Ascending aorta (tissue), 2 donors: ENCODE results near the gene KLHL12. TPM values are rescaled to one million over a fixed set of nuclear protein-coding genes. Genes with fewer than 3 reads are reported as not detected.

ENCODE experiments used
- DNase-seq, 2 donors: peaks; one replicate each; pipeline ENCODE4 v3.0.0-alpha.2; 2019; ENCODE audit warnings: low spot score in 2 of 2
- H3K27ac ChIP-seq, 2 donors: fragments of 200-600 bp; sonication (generic); one replicate each; pipeline ENCODE4 v1.5.1; 2016 to 2017; ENCODE audit warnings: mild to moderate bottlenecking in 1 of 2
- H3K27me3 ChIP-seq: fragments of 200-600 bp; sonication (generic); one replicate; pipeline ENCODE4 v1.5.1; 2017
- H3K36me3 ChIP-seq, 2 donors: fragments of 200-600 bp; sonication (generic); one replicate each; pipeline ENCODE4 v1.5.1; 2016
- H3K4me1 ChIP-seq, 2 donors: fragments of 200-600 bp; sonication (generic); one replicate each; pipeline ENCODE4 v1.5.1; 2016 to 2017; ENCODE audit warnings: mild to moderate bottlenecking in 1 of 2
- H3K4me3 ChIP-seq, 2 donors: fragments of 200-600 bp; sonication (generic); one replicate each; pipeline ENCODE4 v1.5.1; 2016 to 2017; ENCODE audit warnings: mild to moderate bottlenecking in 1 of 2
- H3K9me3 ChIP-seq, 2 donors: fragments of 200-600 bp; sonication (generic); one replicate each; pipeline ENCODE4 v1.5.1; 2016
- intact Hi-C: fragments of 100-400 bp; cut with DNase I; formaldehyde crosslinking; loops from one replicate; pipeline ENCODE4 v1.15.1; 2023
- total RNA-seq: library from RNA; depleted of rRNA; stranded (reverse); fragments of >200 nt; gene quantifications from one replicate; pipeline ENCODE4 v1.1.0, GENCODE V29; 2016
- TF ChIP-seq, protein P1 (sequence below), 3 experiments: fragments of 200-600 bp in 2 of 3; fragments of 450-650 bp in 1 of 3; sonication (generic) in 2 of 3; IDR thresholded peaks; one replicate each; pipeline ENCODE4 v1.5.1; 2016 to 2019; ENCODE audit warnings: antibody characterized with exemption in 3 of 3, mild to moderate bottlenecking in 1 of 3, moderate library complexity in 1 of 3

KLHL12 gene
- total RNA-seq, 1 donor from 2014 or later = 17.8 TPM

DNA sequence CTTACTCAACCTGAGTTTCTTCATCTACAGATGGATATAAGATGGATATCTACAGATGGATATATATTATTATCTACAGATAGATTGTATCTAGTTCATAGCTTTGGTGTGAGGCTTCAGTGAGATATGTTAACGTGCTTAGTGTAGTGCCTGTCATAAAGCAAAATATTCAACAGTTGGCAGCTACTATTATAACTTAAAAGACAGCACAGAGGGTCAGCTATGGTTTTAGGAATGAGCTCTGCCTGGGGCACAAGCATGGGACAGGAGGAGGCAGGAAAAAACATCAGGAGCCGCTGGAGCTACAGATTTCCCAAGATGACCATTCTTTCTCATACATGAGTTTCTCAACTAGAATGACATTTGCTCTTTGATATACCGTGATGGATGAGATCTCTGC is 41.3 kb upstream of the KLHL12 start:
- Histone ChIP-seq H3K36me3 (peaks cover 3 to 14% of the 10 kb centered on the region in 2 donors), H3K4me1 (peaks cover 4 to 19% of the 10 kb centered on the region in 2 donors), H3K9me3 (no peaks in the 10 kb centered on the region), H3K27ac (peak overlapping the region; percentile 94 to 99), H3K4me3 (peak overlapping the region in 1 of 2 donors; percentile 99), H3K27me3 (no peaks in the 10 kb centered on the region)
- DNase-seq = no peak
- intact Hi-C loops = loop anchor here (5.0 kb wide), 1 partner anchor 106 kb away; no protein-coding TSS in a partner anchor
- TF ChIP-seq, protein P1, sequence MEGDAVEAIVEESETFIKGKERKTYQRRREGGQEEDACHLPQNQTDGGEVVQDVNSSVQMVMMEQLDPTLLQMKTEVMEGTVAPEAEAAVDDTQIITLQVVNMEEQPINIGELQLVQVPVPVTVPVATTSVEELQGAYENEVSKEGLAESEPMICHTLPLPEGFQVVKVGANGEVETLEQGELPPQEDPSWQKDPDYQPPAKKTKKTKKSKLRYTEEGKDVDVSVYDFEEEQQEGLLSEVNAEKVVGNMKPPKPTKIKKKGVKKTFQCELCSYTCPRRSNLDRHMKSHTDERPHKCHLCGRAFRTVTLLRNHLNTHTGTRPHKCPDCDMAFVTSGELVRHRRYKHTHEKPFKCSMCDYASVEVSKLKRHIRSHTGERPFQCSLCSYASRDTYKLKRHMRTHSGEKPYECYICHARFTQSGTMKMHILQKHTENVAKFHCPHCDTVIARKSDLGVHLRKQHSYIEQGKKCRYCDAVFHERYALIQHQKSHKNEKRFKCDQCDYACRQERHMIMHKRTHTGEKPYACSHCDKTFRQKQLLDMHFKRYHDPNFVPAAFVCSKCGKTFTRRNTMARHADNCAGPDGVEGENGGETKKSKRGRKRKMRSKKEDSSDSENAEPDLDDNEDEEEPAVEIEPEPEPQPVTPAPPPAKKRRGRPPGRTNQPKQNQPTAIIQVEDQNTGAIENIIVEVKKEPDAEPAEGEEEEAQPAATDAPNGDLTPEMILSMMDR (IDR thresholded peaks at IDR 0.05) = no peak

DNA sequence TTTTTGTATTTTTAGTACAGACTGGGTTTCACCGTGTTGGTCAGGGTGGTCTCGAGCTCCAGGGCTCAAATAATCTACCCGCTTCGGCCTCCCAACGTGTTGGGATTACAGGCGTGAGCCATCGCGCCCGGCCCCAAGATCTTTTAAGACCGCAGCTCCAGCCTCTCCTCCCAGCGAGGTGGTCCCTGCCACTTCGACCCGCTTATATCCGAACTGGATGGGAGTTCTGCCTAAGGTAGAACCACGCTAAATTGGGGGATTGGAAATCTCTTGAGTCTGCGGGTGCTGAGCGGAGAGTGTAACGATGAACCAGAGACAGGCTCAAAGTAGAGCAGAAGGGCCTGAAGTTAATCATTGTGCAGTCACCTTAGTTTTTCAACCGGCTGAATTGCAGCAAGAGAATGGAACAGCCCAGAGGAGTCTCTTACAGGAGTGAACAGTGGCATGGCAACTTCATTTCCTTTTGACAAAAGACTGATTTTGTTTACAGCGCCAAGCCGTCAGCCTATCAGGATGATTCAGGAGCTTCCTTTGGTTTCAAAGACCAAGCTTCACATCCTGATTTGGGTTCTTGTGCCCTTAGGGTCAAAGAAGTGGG is 40.7 kb upstream of the KLHL12 start:
- intact Hi-C loops = loop anchor here (1.0 to 5.0 kb wide), 5 partner anchors 9 to 157 kb away; partner anchors contain the start of genes ADIPOR1, KLHL12, PCAT6 and TMEM183A
- peak overlapping the region; percentile 88 to 99 for H3K4me3 ChIP-seq
- no peaks in the 10 kb centered on the region for H3K27me3 ChIP-seq
- H3K4me1 ChIP-seq = peaks cover 4 to 19% of the 10 kb centered on the region in 2 donors
- H3K9me3 ChIP-seq = no peaks in the 10 kb centered on the region
- peak overlapping the region; percentile 94 to 99 for H3K27ac ChIP-seq
- DNase-seq = no peak
- peaks cover 8 to 19% of the 10 kb centered on the region in 2 donors for H3K36me3 ChIP-seq
- TF ChIP-seq, protein P1 (IDR thresholded peaks at IDR 0.05) = no peak

DNA sequence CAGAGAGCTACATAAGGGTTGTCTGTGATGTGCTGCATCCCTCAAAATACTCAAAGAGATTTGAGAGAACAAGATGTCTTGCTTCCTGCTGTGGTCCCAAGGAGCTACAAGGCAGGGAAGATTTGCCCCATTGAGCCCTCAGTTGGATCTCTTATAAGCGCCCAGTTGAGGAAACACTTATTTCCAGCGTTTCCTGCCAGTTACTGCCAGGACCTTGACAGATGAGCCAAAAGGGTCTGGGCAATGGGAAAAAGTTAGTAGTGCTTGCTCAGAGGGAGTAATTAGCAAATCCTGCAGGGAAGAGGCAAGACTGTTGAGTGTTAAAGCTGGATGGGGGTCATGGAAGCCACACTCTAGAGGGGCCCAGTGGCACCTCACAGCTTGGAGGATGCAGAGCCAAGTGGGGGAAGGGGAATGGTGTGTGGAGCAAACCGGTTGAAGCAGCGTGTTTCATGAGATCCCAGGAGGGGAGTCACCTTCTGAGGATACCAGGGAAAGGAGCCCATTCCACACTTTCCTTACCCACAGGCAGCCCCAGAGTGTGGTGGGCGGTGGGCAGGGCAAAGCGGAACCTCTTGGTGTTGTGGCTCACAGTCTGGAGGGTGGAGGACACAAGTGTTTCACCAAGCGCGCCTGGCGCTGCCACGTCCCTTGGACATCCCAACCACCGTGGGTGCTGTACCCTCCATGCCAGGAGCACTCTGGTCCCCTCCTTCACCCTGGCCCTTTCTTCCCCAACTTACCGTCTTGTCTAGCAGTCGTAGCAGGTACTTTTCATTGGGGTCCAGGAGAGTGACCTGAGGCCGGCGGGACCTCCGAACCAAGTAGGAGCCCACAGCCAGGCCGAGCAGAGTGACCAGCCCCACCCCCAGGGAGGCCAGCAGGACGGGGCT is 39.2 kb upstream of the KLHL12 start:
- peaks cover 4 to 19% of the 10 kb centered on the region in 2 donors for H3K4me1 ChIP-seq
- DNase-seq = peak in 1 of 2 donors; percentile 73
- H3K36me3 ChIP-seq = peaks cover 13 to 34% of the 10 kb centered on the region in 2 donors
- no peaks in the 10 kb centered on the region for H3K27me3 ChIP-seq
- H3K9me3 ChIP-seq = no peaks in the 10 kb centered on the region
- peak overlapping the region; percentile 94 to 99 for H3K27ac ChIP-seq
- TF ChIP-seq, protein P1 (IDR thresholded peaks at IDR 0.05) = no peak
- H3K4me3 ChIP-seq = peak overlapping the region; percentile 88 to 99
- intact Hi-C loops = loop anchor here (2.0 to 5.0 kb wide), 3 partner anchors 41 to 155 kb away; partner anchors contain the start of genes PCAT6 and TMEM183A

DNA sequence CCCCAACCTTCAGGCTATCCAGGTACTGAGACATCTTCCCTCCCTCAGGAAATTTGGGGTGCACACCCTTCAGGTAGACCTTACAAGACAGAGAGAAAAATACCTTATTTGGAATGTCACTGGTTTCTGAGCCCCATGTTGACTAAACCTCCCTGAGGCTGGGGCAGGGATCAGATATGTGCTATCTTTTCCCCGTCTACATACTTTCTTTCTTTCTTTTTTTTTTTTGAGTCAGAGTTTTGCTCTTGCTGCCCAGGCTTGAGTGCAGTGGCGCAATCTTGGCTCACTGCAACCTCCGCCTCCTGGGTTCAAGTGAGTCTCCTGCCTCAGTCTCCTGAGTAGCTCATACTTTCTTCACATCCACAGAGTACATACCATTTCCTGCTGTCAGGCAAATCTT is 38.4 kb upstream of the KLHL12 start:
- TF ChIP-seq, protein P1 (IDR thresholded peaks at IDR 0.05) = no peak
- DNase-seq = no peak
- Histone ChIP-seq H3K4me3 (no peak overlapping the region), H3K27ac (peak overlapping the region in 1 of 2 donors; percentile 32), H3K27me3 (no peaks in the 10 kb centered on the region), H3K4me1 (peaks cover 4 to 19% of the 10 kb centered on the region in 2 donors), H3K36me3 (peaks cover 13 to 34% of the 10 kb centered on the region in 2 donors), H3K9me3 (no peaks in the 10 kb centered on the region)
- intact Hi-C loops = loop anchor here (5.0 kb wide), 1 partner anchor 103 kb away; no protein-coding TSS in a partner anchor

DNA sequence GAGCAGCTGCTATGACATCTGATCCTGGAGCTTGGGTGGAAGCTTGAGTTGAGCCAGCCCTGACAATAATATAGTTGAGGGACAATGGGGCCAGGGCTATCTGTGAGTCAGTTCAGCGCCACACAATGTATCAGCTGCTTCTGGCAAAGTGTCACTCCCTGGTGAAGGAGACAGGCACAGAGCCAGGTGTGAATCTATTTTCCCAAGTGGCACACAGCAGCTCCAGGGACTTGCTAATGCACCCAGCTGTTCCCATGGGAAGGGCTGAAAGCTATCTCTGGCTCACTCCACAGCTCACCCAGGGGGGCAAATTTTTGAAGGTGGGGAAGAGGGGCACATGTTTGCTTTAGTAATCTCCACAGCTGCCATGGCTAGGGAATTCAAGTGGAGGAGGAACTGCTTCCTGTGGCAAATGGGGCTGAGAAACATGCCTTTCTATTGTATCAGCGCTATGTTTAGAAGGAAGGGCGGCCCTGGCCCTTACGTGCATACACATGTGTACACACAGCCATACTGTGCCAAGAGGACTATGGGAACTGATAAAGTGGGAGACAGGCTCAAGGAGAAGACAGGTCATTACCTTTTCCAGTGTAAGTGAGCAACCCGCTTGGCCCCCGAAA is 37.9 kb upstream of the KLHL12 start:
- no peak for DNase-seq
- H3K27ac ChIP-seq = no peak overlapping the region
- intact Hi-C loops = loop anchor here (5.0 kb wide), 1 partner anchor 103 kb away; no protein-coding TSS in a partner anchor

More for the DNA sequence above, 37.9 kb upstream of the KLHL12 start:
- Histone ChIP-seq H3K27me3 (no peaks in the 10 kb centered on the region), H3K4me3 (no peak overlapping the region), H3K9me3 (no peaks in the 10 kb centered on the region), H3K36me3 (peaks cover 13 to 34% of the 10 kb centered on the region in 2 donors), H3K4me1 (peaks cover 4 to 19% of the 10 kb centered on the region in 2 donors)
- TF ChIP-seq, protein P1 (IDR thresholded peaks at IDR 0.05) = no peak
